Mammary epithelial cell (primary cell): Measurements from ENCODE around the gene TTC7B.

Experiments
- EZH2 ChIP-seq: IDR thresholded peaks from 2 replicates; pipeline ENCODE4 v1.6.1; 2012; ENCODE audit warnings: low read length, inconsistent platforms, borderline replicate concordance
- TF ChIP-seq, protein P1 (sequence below), 2 donors: IDR thresholded peaks in 1 of 2; conservative IDR thresholded peaks in 1 of 2; 2 replicates each; pipeline ENCODE4 v1.5.1; 2011 to 2012; ENCODE audit warnings: inconsistent platforms in 2 of 2, low read length in 2 of 2, mild to moderate bottlenecking in 2 of 2, control low read depth in 1 of 2, low read depth in 1 of 2; ENCODE audit not compliant: insufficient read depth in 1 of 2; ENCODE audit errors: extremely low read depth in 1 of 2

DNA sequence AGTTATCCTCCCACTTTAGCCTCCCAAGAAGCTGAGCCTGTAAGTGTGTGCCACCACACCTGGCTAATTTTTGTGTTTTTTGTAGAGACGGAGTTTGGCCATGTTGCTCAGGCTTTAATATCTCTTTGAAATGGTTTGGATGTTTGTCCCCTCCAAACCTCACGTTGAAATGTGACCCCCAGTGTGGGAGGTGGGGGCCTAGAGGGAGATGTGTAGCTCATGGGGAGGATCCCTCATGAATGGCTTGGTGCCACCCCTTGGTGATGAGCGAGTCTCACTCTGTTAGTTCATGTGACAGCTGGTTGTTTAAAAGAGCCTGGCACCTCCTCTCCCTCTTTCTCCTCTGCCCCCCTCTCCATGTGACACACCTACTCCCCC, 23.6 kb upstream of the TTC7B start:
- no peak for TF ChIP-seq EZH2
- TF ChIP-seq, protein P1, sequence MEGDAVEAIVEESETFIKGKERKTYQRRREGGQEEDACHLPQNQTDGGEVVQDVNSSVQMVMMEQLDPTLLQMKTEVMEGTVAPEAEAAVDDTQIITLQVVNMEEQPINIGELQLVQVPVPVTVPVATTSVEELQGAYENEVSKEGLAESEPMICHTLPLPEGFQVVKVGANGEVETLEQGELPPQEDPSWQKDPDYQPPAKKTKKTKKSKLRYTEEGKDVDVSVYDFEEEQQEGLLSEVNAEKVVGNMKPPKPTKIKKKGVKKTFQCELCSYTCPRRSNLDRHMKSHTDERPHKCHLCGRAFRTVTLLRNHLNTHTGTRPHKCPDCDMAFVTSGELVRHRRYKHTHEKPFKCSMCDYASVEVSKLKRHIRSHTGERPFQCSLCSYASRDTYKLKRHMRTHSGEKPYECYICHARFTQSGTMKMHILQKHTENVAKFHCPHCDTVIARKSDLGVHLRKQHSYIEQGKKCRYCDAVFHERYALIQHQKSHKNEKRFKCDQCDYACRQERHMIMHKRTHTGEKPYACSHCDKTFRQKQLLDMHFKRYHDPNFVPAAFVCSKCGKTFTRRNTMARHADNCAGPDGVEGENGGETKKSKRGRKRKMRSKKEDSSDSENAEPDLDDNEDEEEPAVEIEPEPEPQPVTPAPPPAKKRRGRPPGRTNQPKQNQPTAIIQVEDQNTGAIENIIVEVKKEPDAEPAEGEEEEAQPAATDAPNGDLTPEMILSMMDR (conservative IDR thresholded peaks at IDR 0.05 in 1 of 2, IDR thresholded peaks at IDR 0.05 in 1 of 2; ENCODE audit: extremely low read depth in 1 of 2, insufficient read depth in 1 of 2, low read depth in 1 of 2, low read length in 2 of 2): no peak
